Large intestine (tissue), 3 donors: Measurements from ENCODE around the gene NRF1. TPM values are rescaled to one million over a fixed set of nuclear protein-coding genes. Genes with fewer than 3 reads are reported as not detected.

ENCODE experiments used
- DNase-seq, 2 donors: peaks; one replicate each; pipeline versions ENCODE4 v3.0.0 to v3.0.0-alpha.2; 2013
- H3K27ac ChIP-seq: one replicate; pipeline ENCODE4 v1.5.1; 2013; ENCODE audit warnings: low read length
- H3K27me3 ChIP-seq: 2 replicates; pipeline ENCODE4 v1.6.1; 2013; ENCODE audit warnings: low read length; ENCODE audit not compliant: control insufficient read depth, insufficient read depth
- H3K36me3 ChIP-seq: 2 replicates; pipeline ENCODE4 v1.6.1; 2013; ENCODE audit warnings: low read length; ENCODE audit not compliant: control insufficient read depth, insufficient read depth
- H3K4me1 ChIP-seq: one replicate; pipeline ENCODE4 v1.6.1; 2013; ENCODE audit warnings: low read length; ENCODE audit not compliant: control insufficient read depth, insufficient read depth
- H3K4me3 ChIP-seq: one replicate; pipeline ENCODE4 v1.5.1; 2013; ENCODE audit warnings: low read length
- H3K9me3 ChIP-seq: one replicate; pipeline ENCODE4 v1.6.1; 2013; ENCODE audit warnings: mild to moderate bottlenecking, low read depth, low read length, moderate library complexity; ENCODE audit not compliant: control insufficient read depth
- WGBS: methylation state at CpG from one replicate; pipeline ENCODE4 v1.1.5; 2013; ENCODE audit warnings: low lambda C conversion rate; ENCODE audit not compliant: insufficient coverage; 5-methylcytosine and 5-hydroxymethylcytosine counted together
- polyA plus RNA-seq: library from polyadenylated mRNA; unstranded; fragments of 120-200 nt; gene quantifications from one replicate; pipeline ENCODE4 v1.2.1, GENCODE V29; 2013

The NRF1 gene
- polyA plus RNA-seq, 1 donor, result 17.4 TPM

DNA sequence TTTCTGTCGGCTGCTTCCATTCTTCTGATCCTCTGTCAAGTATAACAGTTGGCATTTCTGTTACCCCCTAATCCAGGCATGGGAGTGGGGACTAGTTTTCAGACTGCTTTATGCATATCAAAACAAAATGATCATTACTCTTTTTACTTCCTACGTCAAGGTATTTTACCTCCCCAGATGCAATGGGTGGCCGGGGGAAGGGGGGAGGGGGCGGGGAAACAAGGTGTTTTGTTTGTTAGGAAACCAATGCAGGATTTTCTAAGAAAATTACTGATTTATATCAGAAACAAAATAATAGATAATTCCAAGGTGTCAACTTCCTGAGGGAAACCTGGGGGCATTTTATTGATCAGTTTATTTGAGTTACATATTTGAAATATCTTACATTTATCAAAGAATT lies 66.3 kb downstream of the NRF1 start:
- Histone ChIP-seq H3K36me3 (peaks cover 30% of the 10 kb centered on the region), H3K4me1 (no peaks in the 10 kb centered on the region), H3K9me3 (peaks cover 4% of the 10 kb centered on the region), H3K27me3 (no peaks in the 10 kb centered on the region), H3K4me3 (no peak overlapping the region), H3K27ac (no peak overlapping the region)
- DNase-seq, result no peak
- WGBS, result no CpG with 5 or more reads among the region's 4 CpGs

DNA sequence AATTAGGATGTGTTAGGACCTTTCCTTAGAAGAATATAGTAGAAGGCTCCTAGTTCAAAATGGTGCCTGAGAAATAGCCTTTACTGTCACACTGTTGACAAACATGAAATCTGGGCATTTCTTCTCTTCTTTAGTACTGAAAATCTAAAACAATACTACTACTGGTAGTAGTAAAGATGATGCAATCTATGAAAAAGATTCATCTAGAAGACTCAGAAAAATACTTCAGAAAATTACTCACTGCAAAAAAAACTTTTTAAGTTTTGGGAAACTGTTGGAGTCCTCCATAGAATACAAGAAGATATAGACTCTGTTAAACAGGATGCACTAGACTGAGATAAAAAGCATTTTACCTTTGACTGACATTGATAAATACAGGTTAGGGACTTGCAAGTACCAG lies 67.1 kb downstream of the NRF1 start:
- DNase-seq, result no peak
- H3K4me1 ChIP-seq, result no peaks in the 10 kb centered on the region
- H3K27me3 ChIP-seq, result no peaks in the 10 kb centered on the region
- H3K9me3 ChIP-seq, result no peaks in the 10 kb centered on the region
- H3K4me3 ChIP-seq, result no peak overlapping the region
- peaks cover 26% of the 10 kb centered on the region for H3K36me3 ChIP-seq
- H3K27ac ChIP-seq, result no peak overlapping the region

DNA sequence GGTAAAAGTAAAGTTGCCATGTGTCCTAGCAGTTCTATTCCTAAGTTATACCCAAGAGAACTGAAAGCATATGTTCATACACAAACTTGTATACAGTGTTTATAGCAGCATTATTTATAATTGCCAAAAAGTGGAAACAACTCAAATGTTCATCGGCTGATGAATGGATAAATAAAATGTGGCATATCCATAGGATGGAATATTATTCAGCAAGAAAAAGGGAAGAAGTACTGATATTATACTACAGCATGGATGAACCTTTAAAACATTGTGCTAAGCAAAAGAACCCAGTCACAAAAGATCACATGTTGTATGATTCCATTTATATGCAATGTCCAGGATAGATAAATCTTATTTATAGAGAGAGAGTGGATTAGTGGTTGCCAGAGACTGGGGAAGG lies 68.9 kb downstream of the NRF1 start:
- no peaks in the 10 kb centered on the region for H3K4me1 ChIP-seq
- H3K4me3 ChIP-seq, result no peak overlapping the region
- H3K27ac ChIP-seq, result no peak overlapping the region
- no peaks in the 10 kb centered on the region for H3K27me3 ChIP-seq
- DNase-seq, result no peak
- no peaks in the 10 kb centered on the region for H3K9me3 ChIP-seq
- peaks cover 14% of the 10 kb centered on the region for H3K36me3 ChIP-seq
- WGBS, result 100% methylated on average over 1 of the region's 1 CpG

DNA sequence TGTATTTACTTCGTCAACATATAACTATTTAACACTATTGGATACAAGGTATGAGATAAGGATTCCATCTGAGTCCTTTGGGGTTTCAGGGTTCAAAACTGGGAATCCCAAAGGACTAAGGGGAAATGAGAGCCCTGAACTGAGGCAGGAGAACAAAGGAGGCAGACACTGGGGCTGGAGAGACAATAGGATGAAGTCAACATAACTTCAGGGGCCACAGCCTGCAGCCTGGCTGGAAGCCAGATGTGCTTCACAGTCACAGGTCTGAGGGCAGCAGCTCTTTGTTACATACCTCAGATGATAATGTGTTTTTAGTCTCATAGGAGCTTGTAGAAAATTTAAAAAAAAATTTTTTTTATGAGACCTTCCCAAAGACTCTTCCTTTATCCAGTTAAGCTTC lies 73.3 kb downstream of the NRF1 start:
- no peak overlapping the region for H3K27ac ChIP-seq
- WGBS, result no CpG with 5 or more reads among the region's 1 CpG
- no peaks in the 10 kb centered on the region for H3K27me3 ChIP-seq
- no peaks in the 10 kb centered on the region for H3K36me3 ChIP-seq
- DNase-seq, result no peak
- H3K9me3 ChIP-seq, result no peaks in the 10 kb centered on the region
- H3K4me1 ChIP-seq, result no peaks in the 10 kb centered on the region
- no peak overlapping the region for H3K4me3 ChIP-seq

DNA sequence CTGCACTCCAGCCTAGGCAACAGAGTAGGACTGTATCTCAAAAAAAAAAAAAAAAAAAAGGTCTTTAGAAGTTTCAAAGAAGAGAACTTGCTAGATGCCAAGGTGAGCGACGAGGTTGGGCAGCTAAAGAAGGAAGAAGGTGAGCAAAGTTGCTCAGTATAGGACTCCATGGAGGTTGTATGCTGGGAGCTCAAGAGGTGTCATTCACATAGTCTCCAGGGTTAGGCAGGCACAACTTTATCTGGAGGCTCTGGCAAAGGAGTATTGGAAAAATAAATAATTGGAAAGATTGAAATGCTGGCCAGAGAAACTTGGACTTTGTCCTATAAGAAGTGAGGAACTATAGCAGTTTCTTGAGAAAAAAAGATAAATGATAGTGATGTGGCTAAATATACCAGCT lies 74.5 kb downstream of the NRF1 start:
- H3K4me1 ChIP-seq, result no peaks in the 10 kb centered on the region
- no peak overlapping the region for H3K27ac ChIP-seq
- WGBS, result 100% methylated on average over 2 of the region's 2 CpGs
- peaks cover 4% of the 10 kb centered on the region for H3K36me3 ChIP-seq
- H3K9me3 ChIP-seq, result no peaks in the 10 kb centered on the region
- DNase-seq, result no peak
- H3K27me3 ChIP-seq, result no peaks in the 10 kb centered on the region
- no peak overlapping the region for H3K4me3 ChIP-seq

DNA sequence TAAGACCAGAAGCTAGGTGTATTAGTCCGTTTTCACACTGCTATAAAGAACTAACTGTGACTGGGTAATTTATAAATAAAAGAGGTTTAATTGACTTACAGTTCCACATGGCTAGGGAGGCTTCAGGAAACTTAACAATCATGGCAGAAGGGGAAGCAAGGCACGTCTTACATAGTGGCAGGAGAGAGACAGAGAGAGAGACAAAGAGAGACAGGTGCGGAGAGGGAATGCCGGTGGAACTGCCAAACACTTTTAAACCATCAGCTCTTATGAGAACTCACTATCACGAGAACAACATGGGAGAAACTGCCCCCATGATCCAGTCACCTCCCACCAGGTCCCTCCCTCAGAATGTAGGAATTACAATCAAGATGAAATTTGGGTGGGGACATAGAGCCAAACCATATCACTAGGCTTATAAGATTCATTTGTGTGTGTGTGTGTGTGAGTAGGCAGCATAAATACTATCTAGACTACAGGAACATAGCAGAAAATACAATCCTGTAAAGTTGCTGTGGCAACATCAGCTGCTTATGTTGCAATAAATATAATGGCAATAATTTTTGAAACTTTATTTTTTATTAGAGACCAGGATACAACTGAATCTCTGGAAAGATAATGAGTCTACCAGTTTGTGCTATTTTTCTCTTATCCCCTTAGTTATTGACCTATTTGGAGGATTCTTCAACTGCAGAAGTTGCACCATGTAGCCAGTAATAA lies 77.1 kb downstream of the NRF1 start:
- no peaks in the 10 kb centered on the region for H3K4me1 ChIP-seq
- WGBS, result 93% methylated on average over 3 of the region's 5 CpGs
- no peak for DNase-seq
- no peaks in the 10 kb centered on the region for H3K9me3 ChIP-seq
- no peaks in the 10 kb centered on the region for H3K27me3 ChIP-seq
- no peak overlapping the region for H3K27ac ChIP-seq
- H3K36me3 ChIP-seq, result peaks cover 13% of the 10 kb centered on the region
- no peak overlapping the region for H3K4me3 ChIP-seq

DNA sequence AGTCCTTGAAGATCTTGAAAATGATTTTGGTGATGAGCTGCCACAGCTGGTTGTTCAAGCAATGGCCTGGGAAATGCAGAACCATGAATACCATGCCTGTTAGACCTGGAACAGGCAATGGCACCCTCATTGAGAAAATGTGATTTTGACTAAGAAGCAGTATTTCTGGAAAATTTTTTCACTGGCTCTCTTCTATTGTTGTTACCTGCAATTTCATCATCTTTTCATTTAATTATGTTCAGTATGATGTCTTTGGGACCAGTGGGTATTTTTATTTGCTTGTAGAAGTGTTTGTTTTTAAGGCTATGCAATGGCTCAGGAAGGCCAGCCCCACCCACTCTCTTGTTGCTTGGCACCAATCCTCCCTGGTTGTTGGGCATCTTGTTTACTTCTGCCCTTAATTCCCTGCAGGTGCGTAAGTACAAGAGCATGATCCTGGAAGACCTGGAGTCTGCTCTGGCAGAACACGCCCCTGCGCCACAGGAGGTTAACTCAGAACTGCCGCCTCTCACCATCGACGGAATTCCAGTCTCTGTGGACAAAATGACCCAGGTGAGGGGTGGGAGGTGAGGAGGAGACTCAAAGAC lies 78.6 kb downstream of the NRF1 start:
- WGBS, result no CpG with 5 or more reads among the region's 6 CpGs

DNA sequence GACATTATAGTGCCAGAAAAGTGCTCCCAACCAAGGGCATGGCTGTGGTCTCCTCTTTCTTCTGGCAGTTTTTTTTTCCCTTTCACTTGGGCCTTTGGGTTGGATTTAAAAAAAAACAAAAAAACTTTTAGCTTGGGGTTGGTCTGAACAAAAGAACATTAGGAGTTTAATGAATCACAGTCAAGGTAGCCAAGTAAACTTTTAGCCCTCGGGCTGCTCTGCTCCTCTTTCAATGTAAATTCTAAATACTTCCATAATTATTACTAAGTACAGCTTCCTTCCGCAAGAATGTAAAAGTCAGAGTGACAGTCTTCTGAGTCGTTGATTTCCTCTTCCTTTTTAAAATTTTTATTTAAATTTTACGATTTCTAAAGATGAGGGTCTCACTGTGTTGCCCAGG lies 79.2 kb downstream of the NRF1 start:
- Histone ChIP-seq H3K36me3 (peaks cover 20% of the 10 kb centered on the region), H3K4me1 (no peaks in the 10 kb centered on the region), H3K4me3 (no peak overlapping the region), H3K27ac (no peak overlapping the region), H3K27me3 (no peaks in the 10 kb centered on the region), H3K9me3 (no peaks in the 10 kb centered on the region)
- no peak for DNase-seq
- WGBS, result 100% methylated on average over 1 of the region's 4 CpGs

More for the DNA sequence above, 78.6 kb downstream of the NRF1 start:
- Histone ChIP-seq H3K27ac (no peak overlapping the region), H3K36me3 (peaks cover 20% of the 10 kb centered on the region), H3K4me1 (no peaks in the 10 kb centered on the region), H3K4me3 (no peak overlapping the region), H3K9me3 (no peaks in the 10 kb centered on the region), H3K27me3 (no peaks in the 10 kb centered on the region)
- DNase-seq, result peak in 1 of 2 donors; percentile 6

DNA sequence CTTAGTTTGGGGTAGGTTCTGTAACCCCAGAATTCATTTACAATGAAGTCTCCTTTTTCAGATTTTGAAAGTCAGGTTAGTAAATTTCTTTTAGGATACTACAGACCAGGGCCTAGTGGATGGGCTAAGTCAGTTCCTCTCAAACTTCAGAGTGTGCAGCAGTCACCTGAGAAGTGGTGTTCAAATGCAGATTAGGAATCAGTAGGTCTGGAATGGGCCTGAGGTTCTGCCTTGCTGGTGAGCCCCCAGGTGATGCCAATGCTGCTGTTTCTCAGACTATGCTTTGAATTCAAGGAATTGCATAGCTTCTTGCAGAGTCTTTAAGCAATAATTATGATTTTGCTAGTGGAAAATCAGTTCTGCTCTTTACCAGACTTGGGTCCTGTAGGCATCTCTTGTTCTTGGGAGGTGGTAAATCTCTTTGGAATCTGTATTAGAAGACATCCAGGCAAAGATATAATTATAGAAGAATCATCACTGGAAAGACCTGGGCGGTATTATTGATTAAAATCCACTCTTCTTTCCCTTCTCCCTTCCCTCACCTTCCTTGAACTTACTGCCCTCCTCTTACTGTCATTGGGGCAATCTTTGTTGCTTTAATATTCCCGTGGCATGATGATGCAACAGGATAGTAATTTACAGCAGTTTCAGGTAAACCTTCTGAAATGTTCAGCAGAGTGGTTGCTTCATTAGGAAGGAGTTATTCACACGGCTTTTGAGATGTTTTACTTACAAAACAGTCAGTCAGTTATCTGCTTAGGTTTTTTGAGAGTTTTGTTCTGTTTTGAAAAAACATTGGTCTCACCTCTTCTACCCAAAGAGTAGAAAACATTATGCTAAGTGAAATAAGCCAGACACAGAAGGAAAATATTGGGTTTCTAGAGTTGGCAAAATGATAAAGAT lies 87.2 kb downstream of the NRF1 start:
- H3K4me1 ChIP-seq, result no peaks in the 10 kb centered on the region
- no peaks in the 10 kb centered on the region for H3K9me3 ChIP-seq
- 60% methylated on average over 2 of the region's 3 CpGs for WGBS
- H3K4me3 ChIP-seq, result no peak overlapping the region
- peak; percentile 33 to 34 for DNase-seq
- no peak overlapping the region for H3K27ac ChIP-seq
- no peaks in the 10 kb centered on the region for H3K27me3 ChIP-seq
- peaks cover 13% of the 10 kb centered on the region for H3K36me3 ChIP-seq

DNA sequence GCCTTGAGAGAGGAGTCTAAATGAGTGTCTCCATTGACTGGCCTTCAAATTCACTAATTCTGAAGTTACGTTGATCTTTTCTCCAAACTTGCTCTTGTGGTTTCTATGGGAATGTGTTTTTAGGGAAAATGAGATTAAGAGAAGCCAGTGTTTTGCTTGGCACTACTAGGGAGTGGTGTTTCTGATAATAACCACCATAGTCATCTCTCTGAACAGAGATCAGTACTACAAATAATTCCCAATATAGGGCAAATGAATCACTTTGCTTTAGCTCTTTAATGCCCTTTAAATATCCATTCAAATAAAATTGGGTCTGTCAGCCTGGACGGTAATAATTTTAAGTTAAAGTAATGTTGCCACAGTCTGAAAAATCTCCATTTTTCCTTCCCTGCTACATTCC lies 90.8 kb downstream of the NRF1 start:
- Histone ChIP-seq H3K27ac (no peak overlapping the region), H3K9me3 (no peaks in the 10 kb centered on the region), H3K4me1 (no peaks in the 10 kb centered on the region), H3K36me3 (peaks cover 12% of the 10 kb centered on the region), H3K27me3 (no peaks in the 10 kb centered on the region), H3K4me3 (no peak overlapping the region)
- no peak for DNase-seq
- WGBS, result no CpG with 5 or more reads among the region's 2 CpGs
